Right hindlimb (tissue), 1 donor: ENCODE results near the gene MCOLN2.

Experiments used
- DNase-seq: peaks from one replicate; pipeline ENCODE4 v3.0.0-alpha.2; 2018

Gene MCOLN2

GRCh38 chr1:84890566-84890965, 106.3 kb downstream of the MCOLN2 start:
- no peak for DNase-seq

DNA sequence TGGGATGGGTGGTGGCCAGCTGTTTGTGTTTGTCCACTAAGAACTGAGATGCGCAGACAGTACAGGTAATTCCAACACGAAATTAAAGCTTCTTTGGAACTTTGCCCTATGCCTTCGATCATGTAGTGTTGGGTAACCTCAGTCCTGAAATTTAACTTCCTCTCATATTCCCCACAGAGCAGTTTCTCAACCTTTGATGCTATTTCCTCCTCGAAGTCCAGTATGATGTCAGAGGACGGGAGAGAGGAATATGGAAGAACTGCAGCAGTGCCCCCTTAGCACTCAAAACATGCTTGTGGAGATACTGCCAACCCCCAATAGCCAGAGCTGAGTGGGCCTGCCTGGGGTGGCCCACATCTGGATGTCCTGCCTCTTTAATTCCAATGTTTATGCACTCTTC, 107.5 kb downstream of the MCOLN2 start:
- DNase-seq, result no peak

DNA sequence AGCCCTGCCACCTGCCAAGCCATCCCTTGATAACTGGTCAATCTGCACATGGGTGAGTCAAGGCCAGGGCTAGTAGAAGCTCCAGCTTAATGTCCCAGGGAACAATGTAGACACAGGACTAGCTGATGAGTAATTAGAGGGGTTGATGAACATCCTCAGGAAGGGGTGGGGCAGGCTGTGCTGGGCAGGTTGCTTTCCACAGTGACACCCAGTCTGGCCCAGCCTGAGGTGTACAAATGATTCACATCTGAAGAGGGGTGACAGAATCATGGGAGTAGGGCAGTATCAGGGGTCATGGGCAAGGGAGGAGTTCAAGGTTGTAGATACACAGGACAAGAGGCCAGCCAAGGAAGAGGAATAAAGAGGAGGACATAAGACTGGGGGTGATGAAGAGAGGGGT, 108.2 kb downstream of the MCOLN2 start:
- no peak for DNase-seq

GRCh38 chr1:84887261-84887934, 109.5 kb downstream of the MCOLN2 start:
- no peak for DNase-seq

DNA sequence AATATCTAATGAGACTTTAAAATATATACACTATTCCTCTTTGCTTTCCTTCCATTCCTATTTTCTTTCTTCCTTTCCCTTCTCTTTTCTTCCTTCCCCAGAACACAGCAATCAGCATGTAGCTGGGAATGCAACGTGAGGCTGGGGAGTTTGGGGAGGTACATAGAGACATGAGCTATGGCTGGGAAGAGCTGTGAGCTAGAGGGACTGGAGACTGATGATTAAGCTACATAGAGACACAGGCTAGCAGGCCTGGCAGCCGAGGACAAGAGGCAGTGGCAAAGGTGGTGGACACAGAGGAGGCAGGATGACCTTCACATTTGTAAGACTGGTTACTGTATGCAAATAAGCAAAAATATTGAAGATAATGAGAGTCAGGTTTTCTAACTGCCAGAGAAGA, 111.4 kb downstream of the MCOLN2 start:
- no peak for DNase-seq

DNA sequence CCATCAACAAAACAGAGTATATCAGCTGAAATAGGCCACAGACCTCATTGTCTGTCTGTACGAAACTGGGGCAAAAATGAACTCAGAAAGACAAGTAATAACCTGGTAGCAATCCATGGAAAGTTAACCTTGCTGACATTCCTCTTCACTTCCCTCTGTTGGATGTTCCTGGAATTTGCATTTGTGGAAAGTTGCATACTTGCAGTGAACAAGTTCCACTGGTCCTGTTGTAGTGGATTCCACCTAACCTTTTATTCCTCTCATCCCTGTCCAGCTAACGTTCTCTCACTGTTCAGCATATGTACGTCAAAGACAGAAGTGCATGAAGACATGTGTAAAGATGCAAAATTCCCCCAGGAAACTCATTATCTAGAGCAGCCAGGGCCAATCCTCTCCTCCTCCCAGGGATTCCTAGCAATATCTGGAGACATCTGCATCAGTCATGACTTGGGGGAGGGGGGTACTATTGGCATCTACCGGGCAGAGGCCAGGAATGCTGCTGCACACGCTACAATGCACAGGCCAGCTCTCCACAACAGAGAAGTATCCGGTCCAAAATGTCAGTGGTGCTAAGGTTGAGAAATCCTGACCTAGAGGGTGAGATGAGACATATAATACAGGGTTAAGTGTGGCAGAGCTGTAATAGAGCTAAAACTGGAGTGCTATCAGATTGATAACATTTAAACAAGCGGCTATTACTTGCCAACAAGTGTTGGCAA, 112.1 kb downstream of the MCOLN2 start:
- DNase-seq, result no peak

DNA sequence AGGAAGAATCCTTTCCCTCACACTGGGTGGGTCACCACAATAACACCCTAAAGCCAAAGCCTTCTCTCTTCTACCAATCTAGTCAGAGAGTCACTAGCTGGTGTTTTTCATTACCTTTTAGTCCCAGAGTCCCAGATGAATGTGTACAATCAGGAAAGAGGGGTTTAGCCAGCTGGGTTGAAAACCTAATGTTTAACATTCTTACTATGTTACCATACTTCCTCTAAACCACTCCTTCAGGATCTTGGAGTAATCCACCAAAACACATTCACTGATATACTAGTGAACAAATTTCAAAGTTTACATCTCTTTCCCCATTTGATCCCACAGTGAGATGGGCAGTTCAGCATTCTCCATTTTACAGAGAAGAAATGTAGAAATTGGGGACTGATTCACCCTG, 113.6 kb downstream of the MCOLN2 start:
- DNase-seq, result no peak

DNA sequence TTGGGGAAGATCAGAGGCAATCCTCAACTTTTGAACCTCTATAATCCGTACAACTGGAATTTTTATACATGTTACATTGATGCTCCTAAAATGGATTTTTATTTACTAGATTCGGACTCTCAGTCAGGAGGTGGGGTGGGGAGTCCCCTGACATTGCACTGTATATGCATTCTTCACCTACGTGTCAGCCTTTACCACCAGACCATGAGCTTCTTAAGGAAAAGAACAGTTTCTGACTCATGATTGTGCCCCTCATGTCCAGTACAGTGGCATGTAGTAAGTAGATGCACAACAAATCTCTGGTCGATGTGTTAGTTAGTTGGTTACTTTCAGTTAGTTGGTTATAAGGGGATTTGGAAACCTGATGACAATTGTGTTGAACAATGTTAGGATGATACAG, 119.3 kb downstream of the MCOLN2 start:
- DNase-seq, result no peak

DNA sequence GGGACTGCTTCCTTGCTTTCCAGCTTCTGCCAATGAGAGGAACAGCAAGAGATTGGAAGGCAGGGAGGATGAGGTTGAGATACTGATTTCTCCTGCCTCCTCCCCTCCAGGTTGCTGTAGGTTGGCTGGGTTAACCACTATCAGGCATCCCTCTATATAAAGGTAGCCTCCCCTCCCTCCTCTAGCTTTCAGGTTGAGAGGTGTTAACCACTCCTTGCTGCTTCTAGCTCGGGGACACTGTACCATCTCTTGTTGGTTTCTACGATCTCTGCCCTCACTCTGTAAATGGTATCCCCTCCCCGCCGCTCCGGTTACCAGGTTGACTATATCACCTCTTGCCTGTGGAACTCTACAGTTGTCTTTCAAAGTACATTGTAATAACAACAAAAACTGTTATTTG, 120.6 kb downstream of the MCOLN2 start:
- no peak for DNase-seq
